NCI-H2196 treated with DMSO at 0.1 percent for 48 hours (cell line): ENCODE results near the gene OFD1.

Experiments used
- DNase-seq: peaks from one replicate; lab custom pipeline; 2025; ENCODE audit not compliant: unreplicated experiment; lab: John Stamatoyannopoulos, UW

OFD1 gene

DNA sequence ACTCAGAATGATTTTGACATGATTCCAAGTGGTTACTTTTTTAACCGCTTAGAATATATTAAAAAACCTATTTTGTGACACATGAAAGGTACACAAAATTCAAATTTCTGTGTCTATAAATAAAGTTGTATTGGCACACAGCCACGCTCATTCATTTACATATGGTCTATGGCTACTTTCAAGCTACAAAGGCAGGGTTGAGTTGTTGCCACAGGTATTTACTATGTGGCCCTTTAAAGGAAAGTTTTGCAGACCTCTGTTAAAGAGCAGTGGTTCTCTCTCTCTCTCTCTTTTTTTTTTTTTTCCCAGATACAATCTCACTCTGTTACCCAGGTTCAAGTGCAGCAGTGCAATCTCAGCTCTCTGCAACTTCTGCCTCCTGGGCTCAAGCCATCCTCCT is 59.3 kb downstream of the OFD1 start:
- no peak for DNase-seq

DNA sequence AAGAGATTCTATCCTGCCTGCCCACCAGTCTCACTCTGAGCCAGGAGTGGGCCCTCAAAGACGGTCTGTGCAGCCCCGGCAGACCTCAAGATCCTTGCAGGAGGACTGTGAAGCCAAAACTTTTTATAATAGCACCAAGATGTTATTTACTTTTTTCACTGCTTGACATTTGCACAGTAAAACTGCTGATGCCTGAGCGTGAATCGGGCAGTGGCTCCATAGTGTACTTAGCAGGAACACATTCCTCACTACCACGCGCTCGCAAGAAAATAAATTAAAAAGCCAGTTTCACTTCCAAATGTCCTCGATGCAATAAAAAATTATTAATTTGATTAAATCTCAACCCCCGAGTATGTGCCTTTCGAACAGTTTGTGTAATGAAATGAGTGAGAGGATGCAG is 59.9 kb downstream of the OFD1 start:
- DNase-seq, result no peak

DNA sequence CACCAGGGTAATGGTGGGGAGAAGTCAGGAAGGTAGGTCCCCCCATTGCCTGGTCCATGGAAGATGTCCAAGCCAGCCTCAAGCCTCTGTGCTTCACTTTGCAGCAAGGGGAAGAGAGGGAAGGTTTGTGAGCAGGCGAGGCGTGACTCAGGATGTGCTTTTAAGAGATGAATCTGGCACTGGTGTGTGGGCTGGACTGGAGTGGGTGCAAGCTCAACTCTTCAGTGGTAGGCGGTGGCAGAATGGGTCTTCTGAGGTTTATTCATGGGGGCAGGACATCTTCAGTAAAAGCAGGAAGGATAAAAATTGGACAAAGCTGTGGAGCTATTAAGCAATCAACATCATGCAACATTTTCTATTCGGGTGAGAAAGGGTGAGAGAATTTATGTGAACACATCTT is 63.0 kb downstream of the OFD1 start:
- no peak for DNase-seq

DNA sequence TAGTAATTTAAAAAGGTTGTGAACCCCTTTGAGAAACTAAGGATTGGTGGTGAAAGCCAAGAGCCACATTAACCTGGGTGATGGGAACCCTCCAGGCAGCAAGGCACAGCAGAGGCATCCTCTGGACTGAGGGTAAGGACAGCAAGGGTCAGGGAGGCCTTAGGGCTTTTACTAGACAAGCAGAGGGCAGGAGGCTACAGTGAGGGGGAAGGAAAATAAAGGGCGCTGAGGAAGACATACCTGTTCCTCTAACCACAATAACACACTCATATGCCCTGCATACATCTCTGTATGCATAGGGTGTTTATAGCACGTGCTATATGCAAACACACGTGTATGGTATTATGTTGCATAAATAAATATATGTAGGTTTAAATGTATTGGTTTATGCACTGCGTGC is 63.6 kb downstream of the OFD1 start:
- no peak for DNase-seq

DNA sequence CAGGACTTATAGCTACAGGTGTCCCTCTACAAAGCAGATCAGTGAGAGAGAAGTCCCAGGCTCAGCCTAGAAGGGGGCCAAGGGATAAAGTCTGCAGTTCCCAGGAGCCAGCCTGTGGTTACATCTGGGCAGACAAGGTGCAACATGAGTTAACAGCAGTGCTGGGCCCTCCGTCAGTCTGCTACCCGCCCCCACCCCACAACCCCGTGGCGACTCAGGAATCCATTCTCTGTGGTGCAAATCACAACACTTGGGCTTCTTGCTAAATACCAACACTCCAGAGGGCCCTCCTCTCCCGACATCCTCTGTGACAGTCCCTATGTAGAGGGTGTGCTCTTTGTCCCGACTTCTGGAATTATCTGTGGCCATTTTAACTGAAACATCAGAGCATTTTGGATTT is 68.6 kb downstream of the OFD1 start:
- no peak for DNase-seq

DNA sequence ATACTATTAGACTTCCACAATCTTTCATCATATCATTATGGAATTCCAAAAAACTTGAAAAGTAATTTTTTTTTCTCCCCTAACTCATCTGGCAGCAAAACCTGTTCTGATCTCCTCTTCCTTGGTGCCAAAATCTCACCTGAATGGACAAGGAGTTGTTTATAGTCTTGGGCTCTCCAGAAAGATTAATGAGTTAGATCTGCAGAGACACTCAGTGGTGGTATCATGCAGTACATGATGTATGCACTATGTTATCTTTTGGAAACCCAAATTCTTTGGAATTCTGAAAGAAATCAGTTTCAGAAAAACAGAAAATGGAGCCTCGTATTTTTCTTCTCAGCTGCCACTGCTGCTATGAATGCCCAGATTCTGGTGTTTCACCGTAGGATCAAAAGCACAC is 70.7 kb downstream of the OFD1 start:
- no peak for DNase-seq

DNA sequence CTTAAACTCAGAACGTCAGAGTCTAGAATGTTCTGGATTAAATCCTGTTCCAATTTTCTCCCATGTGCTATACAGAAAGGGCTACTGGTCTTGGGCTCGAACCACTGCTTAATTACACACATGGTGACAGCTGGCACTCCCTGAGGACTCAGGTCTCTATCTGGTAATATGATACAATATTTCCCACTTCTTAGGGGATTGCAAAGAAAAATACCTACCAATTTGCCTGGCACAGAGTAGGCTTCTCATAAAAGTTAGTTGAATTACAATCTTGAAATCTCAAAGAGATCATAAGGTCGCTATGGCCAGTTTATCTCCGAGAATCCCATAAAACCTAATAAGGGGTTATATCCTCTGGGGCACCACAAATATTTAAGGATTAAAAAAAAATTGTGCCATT is 73.7 kb downstream of the OFD1 start:
- no peak for DNase-seq

DNA sequence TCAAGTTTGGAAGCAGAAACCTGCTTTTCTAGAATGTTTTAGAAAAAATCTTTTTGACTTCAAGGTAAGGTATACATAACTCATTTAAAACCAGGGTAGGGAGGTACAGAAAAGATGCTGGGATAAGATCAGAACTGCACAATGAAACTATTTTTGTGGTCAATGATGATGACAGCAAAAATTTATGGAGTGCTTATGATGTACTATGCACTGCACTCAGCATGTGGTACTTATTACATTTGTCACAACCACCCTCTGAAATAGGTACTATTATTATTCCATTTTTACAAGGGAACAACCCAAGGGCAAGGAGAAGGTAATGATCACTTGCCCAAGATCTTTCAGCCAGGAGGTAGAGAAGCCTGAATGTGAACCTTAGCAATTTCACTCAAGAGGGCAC is 74.3 kb downstream of the OFD1 start:
- no peak for DNase-seq

DNA sequence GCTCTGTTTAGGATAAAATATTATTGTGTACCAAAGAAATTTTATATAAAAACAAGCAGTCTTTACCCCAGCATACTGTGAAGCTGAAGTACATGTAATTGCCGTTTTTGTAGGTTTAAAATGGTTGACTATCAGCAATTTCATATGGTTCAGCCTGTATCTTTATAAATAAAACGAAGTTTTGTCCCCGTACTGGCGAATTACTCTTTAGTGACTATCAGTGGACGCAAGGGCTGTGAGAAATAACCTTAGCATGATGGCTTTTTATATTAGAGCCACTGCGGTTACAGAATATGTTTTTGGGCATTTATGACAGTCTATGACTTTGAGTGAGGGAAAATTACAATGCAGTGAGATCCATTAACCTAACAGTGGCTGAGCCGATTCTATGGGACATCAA is 81.1 kb downstream of the OFD1 start:
- no peak for DNase-seq

DNA sequence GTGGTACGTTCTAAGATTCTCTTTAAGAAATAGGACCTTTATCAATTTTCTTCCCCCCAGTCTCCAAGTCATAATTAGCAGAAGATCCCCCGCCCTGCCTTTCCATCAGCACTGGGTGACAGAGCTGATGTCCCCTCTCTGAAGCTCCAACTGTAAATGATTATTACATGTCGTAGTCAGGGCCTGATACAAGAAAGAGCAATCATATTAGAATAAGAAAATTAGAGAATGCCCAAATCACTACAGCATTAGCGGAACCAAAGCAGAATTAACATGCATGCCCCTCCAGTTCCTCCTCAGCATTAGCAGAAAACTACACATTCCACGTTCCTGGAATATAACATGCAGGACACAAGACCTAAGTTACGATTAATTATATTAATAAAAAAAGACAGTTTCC is 81.6 kb downstream of the OFD1 start:
- no peak for DNase-seq

DNA sequence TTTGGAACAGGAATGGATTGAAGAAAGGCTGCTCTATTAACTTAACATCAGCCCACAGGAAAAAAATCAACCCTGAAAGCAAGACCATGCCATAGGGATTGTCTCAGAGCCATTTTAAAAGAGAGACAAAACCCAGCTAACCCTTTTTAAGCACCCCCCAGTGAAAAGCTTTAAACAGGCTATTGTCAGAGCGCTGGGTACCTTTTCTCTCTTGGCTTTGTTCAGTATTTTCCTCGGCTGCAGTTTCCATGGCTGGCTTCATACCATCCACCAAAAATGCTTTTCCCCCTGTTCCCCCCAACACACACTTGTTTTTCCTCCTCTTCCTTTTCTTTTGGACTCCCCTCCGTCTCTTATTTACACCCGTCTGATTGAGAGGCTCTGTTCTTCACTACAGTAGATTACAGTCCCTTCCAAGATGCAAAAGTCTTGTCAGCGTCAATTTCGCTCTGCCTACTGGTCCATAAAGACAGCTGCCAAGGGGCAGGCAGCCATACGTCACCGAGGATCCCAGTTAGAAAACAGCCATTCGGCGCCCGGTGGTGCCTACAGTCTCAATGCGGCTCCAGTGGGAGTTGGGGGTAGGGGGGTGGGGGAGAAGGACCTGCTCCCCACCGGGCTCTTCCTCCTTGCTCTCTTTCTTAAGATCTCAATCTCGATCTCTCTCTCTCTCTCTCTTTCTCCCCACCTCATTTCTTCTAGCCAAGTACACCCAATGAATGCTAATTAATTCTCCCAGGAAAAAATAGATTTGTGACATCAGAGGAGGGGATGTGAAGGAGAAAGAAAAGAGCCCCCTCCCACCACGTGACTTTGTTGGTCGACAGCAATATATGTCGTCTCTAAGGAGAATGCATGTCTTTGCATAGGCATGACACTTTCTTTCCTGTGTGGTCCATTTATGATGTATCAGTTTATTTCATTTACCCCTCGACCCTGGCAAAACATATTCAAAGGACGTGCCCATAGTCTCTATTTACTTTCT is 82.4 kb downstream of the OFD1 start, which contains the start of gene GPM6B:
Gene GPM6B, minus strand, starts transcription at position 451 of the 985 bp plus-strand sequence. Its CDS starts 189 bp downstream, at position 262.
- no peak for DNase-seq
